Heart left ventricle (tissue), 13 donors: ENCODE data around the gene GSTA5.

Experiments used
- CTCF ChIP-seq, 12 donors: fragments of 200-600 bp; sonication (generic) in 4 of 12; IDR thresholded peaks; one replicate each; pipeline versions ENCODE4 v1.5.0 to v1.8.0; 2018 to 2022; ENCODE audit warnings: antibody characterized with exemption in 12 of 12, mild to moderate bottlenecking in 5 of 12
- POLR2A ChIP-seq, 2 donors: fragments of 450-650 bp; IDR thresholded peaks; one replicate each; pipeline ENCODE4 v1.6.1; 2017; ENCODE audit warnings: antibody characterized with exemption in 2 of 2, mild to moderate bottlenecking in 2 of 2, moderate library complexity in 2 of 2
- donor health status: ischemic (EF 13 %, LVEDD 7.1; RV severe dilation, severe dysfunction).
- donor health status: DM: no; HTN: yes; CAD: no.
- donor health status: DM: no; HTN: no; CAD: no.
- donor health status: ischemic (EF 25% LVEDD 6.9; RV normal size, moderate dysfunction).
- donor health status: ischemic (EF 25% LVEDD 5.7; RV mildly dilated, moderate dysfunction).
- donor health status: ischemic (EF 35%, LVEDD 5.7; RV mildly dilated, moderate dysfunction).
- donor health status: nonischemic (EF 11% LVEDD 7.7; RV severe dilation, severe dysfunction).
- donor health status: DM: yes; HTN: yes; CAD: no.
- donor health status: PGD.
- donor health status: ischemic (EF 29% LVEDD 5.4; RV normal size, mild dysfunction).
- donor health status: nonischemic (EF 23%, LVEDD 6.1; RV moderate dilation, normal function).

- TF ChIP-seq POLR2A (IDR thresholded peaks at IDR 0.05) (no peak), CTCF (IDR thresholded peaks at IDR 0.05) (no peak)
Measured at GRCh38 chr6:52840763-52841585, at the start of gene GSTA5.
